Fibroblast of lung (primary cell): Measurements from ENCODE around the gene ARSK. TPM values are rescaled to one million over a fixed set of nuclear protein-coding genes. Genes with fewer than 3 reads are reported as not detected.

ENCODE experiments used
- DNase-seq, 2 donors: peaks; one replicate each; pipeline versions ENCODE4 v3.0.0 to v3.0.0-alpha.2; 2010; ENCODE audit warnings: low read depth in 2 of 2
- H2AFZ ChIP-seq: 2 replicates; pipeline ENCODE4 v1.5.1; 2012; ENCODE audit warnings: low read length, control low read depth, inconsistent platforms
- H3K27ac ChIP-seq: 2 replicates; pipeline ENCODE4 v1.5.1; 2011; ENCODE audit warnings: low read length, control low read depth; ENCODE audit not compliant: insufficient read depth
- H3K27me3 ChIP-seq: 2 replicates; pipeline ENCODE4 v1.5.1; 2011; ENCODE audit warnings: mild to moderate bottlenecking, low read length; ENCODE audit not compliant: control insufficient read depth, insufficient read depth
- H3K36me3 ChIP-seq: 2 replicates; pipeline ENCODE4 v1.5.1; 2011; ENCODE audit warnings: low read length; ENCODE audit not compliant: control insufficient read depth, insufficient read depth
- H3K4me1 ChIP-seq: 2 replicates; pipeline ENCODE4 v1.5.1; 2011; ENCODE audit warnings: low read length; ENCODE audit not compliant: control insufficient read depth, insufficient read depth; ENCODE audit errors: extremely low read depth
- H3K4me2 ChIP-seq: 2 replicates; pipeline ENCODE4 v1.5.1; 2011; ENCODE audit warnings: low read length, control low read depth; ENCODE audit not compliant: insufficient read depth; ENCODE audit errors: extremely low read depth
- H3K4me3 ChIP-seq, 4 experiments: fragments of 200-600 bp in 1 of 4; sonication (generic) in 1 of 4; replicated peaks in 1 of 4; 2 replicates each; pipeline ENCODE4 v1.5.1; 2011 to 2016; ENCODE audit warnings: low read length in 4 of 4, low read depth in 3 of 4, mild to moderate bottlenecking in 3 of 4, control low read depth in 2 of 4, inconsistent platforms in 1 of 4, mixed read lengths in 1 of 4; ENCODE audit not compliant: insufficient read depth in 1 of 4; ENCODE audit errors: control extremely low read depth in 1 of 4
- H3K79me2 ChIP-seq: 2 replicates; pipeline ENCODE4 v1.5.1; 2012; ENCODE audit warnings: mild to moderate bottlenecking, low read length, inconsistent platforms; ENCODE audit not compliant: control insufficient read depth, insufficient read depth
- H3K9ac ChIP-seq: 2 replicates; pipeline ENCODE4 v1.5.1; 2011; ENCODE audit warnings: mild to moderate bottlenecking, low read length, control low read depth; ENCODE audit not compliant: insufficient read depth
- H3K9me3 ChIP-seq: 2 replicates; pipeline ENCODE4 v1.5.1; 2012; ENCODE audit warnings: low read depth, low read length; ENCODE audit not compliant: control insufficient read depth, insufficient read depth
- H4K20me1 ChIP-seq: 2 replicates; pipeline ENCODE4 v1.5.1; 2011; ENCODE audit warnings: low read length; ENCODE audit not compliant: control insufficient read depth, insufficient read depth; ENCODE audit errors: extremely low read depth
- EZH2 ChIP-seq: IDR thresholded peaks from 2 replicates; pipeline ENCODE4 v1.5.1; 2012; ENCODE audit warnings: low read length, control low read depth, mild to moderate bottlenecking; ENCODE audit errors: missing control alignments
- polyA plus RNA-seq, 2 donors: library from polyadenylated mRNA; depleted of rRNA in 1 of 2; stranded (reverse) in 1 of 2; unstranded in 1 of 2; fragments of >200 nt; gene quantifications; 2 replicates each; pipeline ENCODE4 v1.2.1, GENCODE V29; 2011 to 2012; ENCODE audit warnings: missing spikeins in 1 of 2
- total RNA-seq: library from RNA; depleted of rRNA; stranded (reverse); fragments of >200 nt; gene quantifications from 2 replicates; pipeline ENCODE4 v1.2.1, GENCODE V29; 2014
- TF ChIP-seq, protein P1 (sequence below), 2 donors: IDR thresholded peaks in 1 of 2; conservative IDR thresholded peaks in 1 of 2; 1 replicate in 1 of 2; 2 replicates in 1 of 2; pipeline ENCODE4 v1.5.1; 2011 to 2012; ENCODE audit warnings: low read length in 2 of 2, control low read depth in 1 of 2, inconsistent platforms in 1 of 2, low read depth in 1 of 2, mild to moderate bottlenecking in 1 of 2

Gene ARSK
- total and polyA plus RNA-seq, 2 donors (not counting 1 experiment from before 2014, with no cell fraction given): 19.3 to 37.3 TPM

DNA sequence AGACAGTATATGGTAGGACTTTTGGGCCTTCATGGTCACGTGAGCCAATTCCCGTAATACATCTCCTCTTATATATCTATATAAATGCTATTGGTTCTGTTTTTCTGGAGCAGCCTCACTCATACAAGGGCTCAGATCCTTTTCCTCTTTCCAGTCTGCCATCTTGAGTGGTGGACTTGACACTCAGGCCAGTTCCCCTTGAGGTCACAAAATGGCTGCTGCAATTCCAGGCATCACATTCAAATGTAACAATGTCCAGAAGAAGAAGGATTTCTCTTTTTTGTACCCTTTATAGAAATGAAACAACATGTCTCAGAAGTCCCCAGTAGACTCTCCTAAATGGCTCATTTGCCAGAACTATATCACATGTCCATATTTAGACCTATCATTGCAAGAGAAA, 69.5 kb downstream of the ARSK start:
- Histone ChIP-seq H4K20me1 (no peaks in the 10 kb centered on the region), H3K27ac (no peak overlapping the region), H3K9me3 (no peaks in the 10 kb centered on the region), H3K4me3 (no peak overlapping the region), H3K27me3 (no peaks in the 10 kb centered on the region), H2AFZ (no peak overlapping the region), H3K9ac (no peak overlapping the region), H3K4me2 (no peak overlapping the region), H3K79me2 (no peaks in the 10 kb centered on the region), H3K4me1 (peaks cover 2% of the 10 kb centered on the region), H3K36me3 (no peaks in the 10 kb centered on the region)
- TF ChIP-seq EZH2: no peak
- TF ChIP-seq, protein P1, sequence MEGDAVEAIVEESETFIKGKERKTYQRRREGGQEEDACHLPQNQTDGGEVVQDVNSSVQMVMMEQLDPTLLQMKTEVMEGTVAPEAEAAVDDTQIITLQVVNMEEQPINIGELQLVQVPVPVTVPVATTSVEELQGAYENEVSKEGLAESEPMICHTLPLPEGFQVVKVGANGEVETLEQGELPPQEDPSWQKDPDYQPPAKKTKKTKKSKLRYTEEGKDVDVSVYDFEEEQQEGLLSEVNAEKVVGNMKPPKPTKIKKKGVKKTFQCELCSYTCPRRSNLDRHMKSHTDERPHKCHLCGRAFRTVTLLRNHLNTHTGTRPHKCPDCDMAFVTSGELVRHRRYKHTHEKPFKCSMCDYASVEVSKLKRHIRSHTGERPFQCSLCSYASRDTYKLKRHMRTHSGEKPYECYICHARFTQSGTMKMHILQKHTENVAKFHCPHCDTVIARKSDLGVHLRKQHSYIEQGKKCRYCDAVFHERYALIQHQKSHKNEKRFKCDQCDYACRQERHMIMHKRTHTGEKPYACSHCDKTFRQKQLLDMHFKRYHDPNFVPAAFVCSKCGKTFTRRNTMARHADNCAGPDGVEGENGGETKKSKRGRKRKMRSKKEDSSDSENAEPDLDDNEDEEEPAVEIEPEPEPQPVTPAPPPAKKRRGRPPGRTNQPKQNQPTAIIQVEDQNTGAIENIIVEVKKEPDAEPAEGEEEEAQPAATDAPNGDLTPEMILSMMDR (conservative IDR thresholded peaks at IDR 0.05 in 1 of 2, IDR thresholded peaks at IDR 0.05 in 1 of 2; ENCODE audit: low read depth in 1 of 2, low read length in 2 of 2): no peak
- no peak for DNase-seq

DNA sequence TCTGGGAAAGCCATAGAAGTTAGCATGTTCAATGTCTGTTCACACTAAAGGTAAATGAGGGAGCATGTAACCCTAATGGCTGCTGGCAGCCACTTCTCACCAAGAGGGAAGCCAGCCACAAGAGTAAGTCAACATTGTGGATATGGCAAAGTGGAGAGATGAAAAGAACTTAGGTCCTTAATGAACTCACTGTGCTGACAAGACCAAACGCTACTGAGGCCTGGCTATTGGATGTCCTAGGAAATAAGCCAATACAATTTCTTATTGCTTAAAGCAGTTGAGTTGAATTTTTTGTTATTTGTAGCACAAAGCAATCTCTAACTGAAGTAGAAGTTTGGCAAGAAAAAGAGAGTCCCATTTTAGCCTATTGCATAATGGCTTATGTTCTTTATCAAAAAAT, 71.8 kb downstream of the ARSK start:
- Histone ChIP-seq H3K9ac (no peak overlapping the region), H3K79me2 (no peaks in the 10 kb centered on the region), H3K4me1 (peaks cover 5% of the 10 kb centered on the region), H3K27ac (no peak overlapping the region), H3K9me3 (no peaks in the 10 kb centered on the region), H3K27me3 (no peaks in the 10 kb centered on the region), H4K20me1 (no peaks in the 10 kb centered on the region), H2AFZ (no peak overlapping the region), H3K36me3 (no peaks in the 10 kb centered on the region), H3K4me2 (no peak overlapping the region), H3K4me3 (no peak overlapping the region)
- DNase-seq: no peak
- TF ChIP-seq, protein P1 (conservative IDR thresholded peaks at IDR 0.05 in 1 of 2, IDR thresholded peaks at IDR 0.05 in 1 of 2; ENCODE audit: low read depth in 1 of 2, low read length in 2 of 2): no peak
- TF ChIP-seq EZH2: no peak

DNA sequence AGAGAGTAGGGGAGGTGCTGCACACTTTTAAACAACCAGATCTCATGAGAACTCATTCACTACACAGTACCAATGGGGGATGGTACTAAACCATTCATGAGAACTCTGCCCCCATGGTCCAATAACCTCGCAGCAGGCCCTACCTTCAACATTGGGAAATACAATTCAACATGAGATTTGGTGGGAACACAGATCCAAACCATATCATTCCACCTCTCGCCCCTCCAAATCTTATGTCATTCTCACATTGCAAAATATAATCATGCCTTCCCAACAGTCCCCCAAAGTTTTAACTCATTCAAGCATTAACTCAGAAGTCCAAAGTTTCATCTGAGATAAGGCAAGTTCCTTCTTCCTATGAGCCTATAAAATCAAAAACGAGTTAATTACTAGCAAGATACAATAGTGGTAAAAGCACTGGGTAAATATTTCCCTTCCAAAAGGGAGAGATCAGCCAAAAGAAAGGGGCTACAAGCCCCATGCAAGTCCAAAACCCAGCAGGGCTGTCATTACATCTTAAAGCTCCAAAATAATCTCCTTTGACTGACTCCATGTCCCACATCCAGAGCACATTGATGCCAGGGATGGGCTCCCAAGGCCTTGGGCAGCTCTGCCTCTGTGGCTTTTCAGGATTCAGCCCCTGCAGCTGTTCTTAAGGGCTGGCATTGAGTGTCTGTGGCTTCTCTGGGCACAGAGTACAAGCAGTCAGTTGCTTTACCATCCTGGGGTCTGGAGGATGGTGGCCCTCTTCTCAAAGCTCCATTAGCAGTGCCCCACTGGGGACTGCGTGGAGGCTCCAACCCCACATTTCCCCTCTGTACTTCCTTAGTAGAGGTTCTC, 73.3 kb downstream of the ARSK start:
- no peak overlapping the region for H3K4me3 ChIP-seq

More for the DNA sequence above, 73.3 kb downstream of the ARSK start:
- H3K9ac ChIP-seq: no peak overlapping the region
- no peaks in the 10 kb centered on the region for H3K36me3 ChIP-seq
- no peak for DNase-seq
- H3K4me2 ChIP-seq: no peak overlapping the region
- no peaks in the 10 kb centered on the region for H3K27me3 ChIP-seq
- TF ChIP-seq, protein P1 (conservative IDR thresholded peaks at IDR 0.05 in 1 of 2, IDR thresholded peaks at IDR 0.05 in 1 of 2; ENCODE audit: low read depth in 1 of 2, low read length in 2 of 2): no peak
- TF ChIP-seq EZH2: no peak
- H3K79me2 ChIP-seq: no peaks in the 10 kb centered on the region
- no peak overlapping the region for H2AFZ ChIP-seq
- H4K20me1 ChIP-seq: no peaks in the 10 kb centered on the region
- no peaks in the 10 kb centered on the region for H3K9me3 ChIP-seq
- H3K27ac ChIP-seq: no peak overlapping the region
- H3K4me1 ChIP-seq: peaks cover 11% of the 10 kb centered on the region
